ENCODE measurements around the gene C8B.

The C8B gene

DNA sequence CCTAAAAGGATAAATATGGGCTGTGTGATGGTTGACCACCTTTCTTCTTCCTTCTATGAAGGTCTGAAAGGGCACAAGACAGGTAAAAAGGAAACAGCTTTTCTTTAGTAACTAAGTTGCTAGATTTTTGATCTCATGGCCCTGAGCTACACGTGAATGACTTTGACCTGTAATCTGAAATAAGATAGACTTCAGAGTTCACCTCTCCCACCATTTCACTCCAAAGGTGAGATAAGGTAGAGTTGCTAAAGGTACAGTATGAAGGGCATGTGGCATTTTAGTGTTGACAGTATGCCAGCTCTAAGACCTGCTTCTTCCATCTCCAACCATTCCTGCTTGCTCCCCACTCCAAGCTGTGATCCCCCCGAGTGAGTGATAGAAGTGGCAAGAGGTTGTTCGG is 25.8 kb upstream of the C8B start:
- no peak overlapping the region for H3K9ac ChIP-seq (ENCODE audit: low read length)
- H3K36me3 ChIP-seq (ENCODE audit: control insufficient read depth, insufficient read depth, low read length) = no peaks in the 10 kb centered on the region
- no peaks in the 10 kb centered on the region for H3K9me3 ChIP-seq (ENCODE audit: control insufficient read depth, low read length)
- H3K27me3 ChIP-seq (ENCODE audit: control insufficient read depth, insufficient read depth, low read length) = peaks cover under 1% of the 10 kb centered on the region
- H3K4me3 ChIP-seq (ENCODE audit: low read length) = no peak overlapping the region
- H3K4me1 ChIP-seq (ENCODE audit: control insufficient read depth, insufficient read depth, low read length) = no peaks in the 10 kb centered on the region

DNA sequence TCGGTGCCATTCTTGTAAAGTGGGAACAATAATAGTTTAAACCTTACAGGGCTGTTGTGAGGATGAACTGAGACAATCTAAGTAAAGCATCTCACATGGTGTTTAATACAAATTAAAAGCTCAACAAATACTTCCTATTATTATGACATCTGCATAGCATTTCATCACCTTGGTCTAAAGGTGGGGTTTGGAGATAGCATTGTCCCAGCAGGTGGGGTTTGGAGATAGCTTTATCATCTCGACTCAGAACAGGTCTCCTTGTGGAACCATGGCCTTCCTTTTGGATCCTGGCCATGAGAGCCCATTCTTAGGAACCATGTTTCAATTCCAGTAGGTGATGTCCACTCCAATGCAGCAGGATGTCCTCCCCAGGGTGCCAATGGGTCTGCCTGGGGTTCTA is 20.6 kb upstream of the C8B start:
- no peak overlapping the region for H3K4me3 ChIP-seq (ENCODE audit: low read length)
- no peak overlapping the region for H3K9ac ChIP-seq (ENCODE audit: low read length)
- no peaks in the 10 kb centered on the region for H3K9me3 ChIP-seq (ENCODE audit: control insufficient read depth, low read length)
- peaks cover 26% of the 10 kb centered on the region for H3K27me3 ChIP-seq (ENCODE audit: control insufficient read depth, insufficient read depth, low read length)
- H3K4me1 ChIP-seq (ENCODE audit: control insufficient read depth, insufficient read depth, low read length) = no peaks in the 10 kb centered on the region
- H3K36me3 ChIP-seq (ENCODE audit: control insufficient read depth, insufficient read depth, low read length) = no peaks in the 10 kb centered on the region

DNA sequence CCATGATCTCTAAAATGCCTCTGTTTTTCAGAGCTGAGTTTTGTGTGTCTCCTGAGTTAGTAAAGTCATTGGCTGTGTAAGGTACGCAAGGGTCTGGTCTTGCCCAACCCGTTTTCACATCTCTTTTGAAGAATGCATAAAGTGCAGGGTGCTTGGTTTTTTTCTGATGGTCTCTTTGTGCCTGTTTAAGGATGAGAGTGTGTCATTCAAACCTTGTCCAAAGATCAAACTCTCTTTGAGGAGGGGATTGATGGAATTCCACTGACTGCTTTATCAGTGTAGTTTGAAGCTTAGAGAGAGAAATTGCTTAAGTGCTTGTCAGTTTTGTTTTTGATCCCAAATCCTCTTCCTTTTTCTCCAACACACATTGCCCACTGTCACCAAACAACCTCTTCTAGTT is 20.0 kb upstream of the C8B start:
- Histone ChIP-seq H3K27me3 (ENCODE audit: control insufficient read depth, insufficient read depth, low read length) (peaks cover 32% of the 10 kb centered on the region), H3K9me3 (ENCODE audit: control insufficient read depth, low read length) (no peaks in the 10 kb centered on the region), H3K4me1 (ENCODE audit: control insufficient read depth, insufficient read depth, low read length) (no peaks in the 10 kb centered on the region), H3K4me3 (ENCODE audit: low read length) (no peak overlapping the region), H3K36me3 (ENCODE audit: control insufficient read depth, insufficient read depth, low read length) (no peaks in the 10 kb centered on the region), H3K9ac (ENCODE audit: low read length) (no peak overlapping the region)

DNA sequence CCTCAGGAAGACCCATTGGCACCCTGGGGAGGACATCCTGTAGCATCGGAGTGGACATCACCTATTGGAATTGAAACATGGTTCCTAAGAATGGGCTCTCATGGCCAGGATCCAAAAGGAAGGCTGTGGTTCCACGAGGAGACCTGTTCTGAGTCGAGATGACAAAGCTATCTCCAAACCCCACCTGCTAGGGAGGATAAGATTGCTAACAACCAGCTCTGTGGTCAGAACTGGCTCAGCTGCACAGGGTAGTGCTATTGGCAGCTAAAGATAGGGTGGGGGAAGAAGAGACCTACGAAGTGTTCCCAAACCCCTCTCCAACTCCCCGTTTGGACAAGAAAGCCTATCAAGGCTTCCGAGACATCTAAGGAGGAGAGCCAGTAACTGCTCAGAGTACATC is 17.7 kb upstream of the C8B start:
- H3K27me3 ChIP-seq (ENCODE audit: control insufficient read depth, insufficient read depth, low read length) = peaks cover 44% of the 10 kb centered on the region
- H3K9me3 ChIP-seq (ENCODE audit: control insufficient read depth, low read length) = no peaks in the 10 kb centered on the region
- H3K4me3 ChIP-seq (ENCODE audit: low read length) = no peak overlapping the region
- H3K36me3 ChIP-seq (ENCODE audit: control insufficient read depth, insufficient read depth, low read length) = no peaks in the 10 kb centered on the region
- H3K4me1 ChIP-seq (ENCODE audit: control insufficient read depth, insufficient read depth, low read length) = no peaks in the 10 kb centered on the region
- H3K9ac ChIP-seq (ENCODE audit: low read length) = no peak overlapping the region

DNA sequence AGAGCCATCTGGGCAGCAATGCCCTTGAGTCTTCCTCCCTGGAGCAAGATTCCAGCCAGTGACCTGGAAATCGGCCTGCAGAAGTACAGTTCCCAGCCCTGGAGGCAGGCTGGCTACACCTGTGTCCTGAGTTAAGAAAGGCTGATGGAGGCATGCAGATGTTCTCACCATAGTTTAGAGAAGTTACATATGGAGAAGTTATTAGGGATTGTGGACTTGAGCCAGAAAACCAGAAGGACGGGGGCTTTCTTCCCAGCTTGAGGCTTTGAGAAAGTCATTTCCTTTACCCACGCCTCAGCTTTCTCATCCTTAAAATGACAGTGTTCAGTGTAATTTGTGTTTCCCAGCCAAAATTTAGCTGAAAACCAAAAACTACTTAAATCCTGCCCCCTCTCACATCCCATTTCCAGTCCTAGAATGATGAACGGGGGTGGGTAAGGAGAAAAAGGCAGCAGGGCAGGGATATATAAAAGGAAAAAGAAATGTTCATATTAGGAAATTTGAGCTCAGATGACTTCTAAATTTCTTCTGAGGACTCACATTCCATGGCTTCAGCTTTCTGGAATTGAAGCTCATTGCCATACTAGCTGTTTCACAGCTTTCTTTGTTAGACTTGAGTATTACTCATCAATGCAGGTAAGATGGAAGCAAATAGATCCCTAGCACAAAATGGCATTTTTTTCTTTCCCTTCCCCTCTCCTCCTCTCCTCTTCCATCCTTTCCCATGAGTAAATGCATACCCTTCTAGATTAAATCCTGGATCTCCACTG is 14.4 kb upstream of the C8B start:
- no peak overlapping the region for H3K4me3 ChIP-seq (ENCODE audit: low read length)
- H3K36me3 ChIP-seq (ENCODE audit: control insufficient read depth, insufficient read depth, low read length) = no peaks in the 10 kb centered on the region
- peaks cover 61% of the 10 kb centered on the region for H3K27me3 ChIP-seq (ENCODE audit: control insufficient read depth, insufficient read depth, low read length)
- no peaks in the 10 kb centered on the region for H3K4me1 ChIP-seq (ENCODE audit: control insufficient read depth, insufficient read depth, low read length)
- no peak overlapping the region for H3K9ac ChIP-seq (ENCODE audit: low read length)
- no peaks in the 10 kb centered on the region for H3K9me3 ChIP-seq (ENCODE audit: control insufficient read depth, low read length)

DNA sequence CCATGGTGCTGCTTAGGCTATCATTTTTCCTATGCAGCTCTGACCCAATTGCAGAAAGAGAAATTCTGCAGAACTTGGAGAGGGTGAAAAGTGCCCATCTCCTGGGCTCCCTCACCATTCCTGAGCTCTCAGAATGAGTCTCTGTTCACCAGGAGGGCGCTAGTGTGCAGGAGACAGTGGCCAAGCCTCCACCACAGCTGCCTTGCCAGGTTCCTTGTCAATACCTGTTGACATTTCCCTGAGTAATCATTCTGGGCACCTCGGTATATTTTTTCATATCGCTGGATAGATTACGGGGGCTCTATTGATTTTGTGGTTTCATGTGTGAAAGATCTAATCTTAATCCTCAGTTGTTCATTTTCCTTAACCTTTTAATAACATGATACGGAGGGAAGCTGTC is 13.0 kb upstream of the C8B start:
- no peaks in the 10 kb centered on the region for H3K36me3 ChIP-seq (ENCODE audit: control insufficient read depth, insufficient read depth, low read length)
- H3K4me1 ChIP-seq (ENCODE audit: control insufficient read depth, insufficient read depth, low read length) = no peaks in the 10 kb centered on the region

DNA sequence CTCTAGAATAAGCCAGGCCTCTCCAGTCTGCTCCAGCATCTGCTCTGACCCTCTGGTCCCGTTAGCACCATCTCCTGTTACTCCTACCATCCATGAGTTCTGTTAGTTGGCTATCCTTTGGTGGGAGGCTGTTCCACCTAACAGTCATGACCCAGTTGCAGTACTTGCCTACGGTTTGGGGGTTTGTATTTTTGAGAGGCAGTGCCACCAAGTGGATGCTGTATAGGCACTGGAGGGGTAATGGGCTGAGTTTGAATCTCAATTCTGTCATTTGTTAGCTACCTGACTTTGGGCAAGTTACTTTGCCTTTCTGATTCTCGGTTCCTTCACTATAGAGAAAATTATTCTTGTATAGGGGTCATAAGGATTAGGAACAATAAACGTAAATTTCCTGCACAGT is 12.1 kb upstream of the C8B start:
- no peaks in the 10 kb centered on the region for H3K36me3 ChIP-seq (ENCODE audit: control insufficient read depth, insufficient read depth, low read length)
- H3K9me3 ChIP-seq (ENCODE audit: control insufficient read depth, low read length) = no peaks in the 10 kb centered on the region
- H3K4me3 ChIP-seq (ENCODE audit: low read length) = no peak overlapping the region
- H3K9ac ChIP-seq (ENCODE audit: low read length) = no peak overlapping the region
- H3K4me1 ChIP-seq (ENCODE audit: control insufficient read depth, insufficient read depth, low read length) = no peaks in the 10 kb centered on the region
- peaks cover 63% of the 10 kb centered on the region for H3K27me3 ChIP-seq (ENCODE audit: control insufficient read depth, insufficient read depth, low read length)

More for the DNA sequence above, 13.0 kb upstream of the C8B start:
- no peak overlapping the region for H3K9ac ChIP-seq (ENCODE audit: low read length)
- H3K4me3 ChIP-seq (ENCODE audit: low read length) = no peak overlapping the region
- H3K9me3 ChIP-seq (ENCODE audit: control insufficient read depth, low read length) = no peaks in the 10 kb centered on the region
- peaks cover 69% of the 10 kb centered on the region for H3K27me3 ChIP-seq (ENCODE audit: control insufficient read depth, insufficient read depth, low read length)

DNA sequence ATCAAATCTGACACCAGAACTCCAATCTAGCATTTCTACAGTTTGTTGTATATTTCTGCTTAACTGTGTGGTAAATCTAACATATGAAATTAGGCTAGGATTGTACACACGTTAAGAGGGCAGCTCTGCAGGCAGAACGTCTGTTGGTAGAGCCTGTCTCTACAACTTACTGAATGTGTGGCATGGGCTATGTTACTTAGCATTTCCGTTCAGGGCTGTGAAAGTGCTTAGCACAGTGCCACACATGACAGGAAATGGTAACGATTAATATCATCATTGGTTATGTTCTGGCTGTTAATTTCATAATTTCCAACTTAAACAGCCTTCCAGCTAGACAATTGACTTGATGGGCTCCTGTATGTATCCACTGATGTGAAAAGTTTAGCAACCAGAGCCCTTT is 9.6 kb upstream of the C8B start:
- peaks cover 41% of the 10 kb centered on the region for H3K27me3 ChIP-seq (ENCODE audit: control insufficient read depth, insufficient read depth, low read length)
- H3K9me3 ChIP-seq (ENCODE audit: control insufficient read depth, low read length) = no peaks in the 10 kb centered on the region
- H3K36me3 ChIP-seq (ENCODE audit: control insufficient read depth, insufficient read depth, low read length) = no peaks in the 10 kb centered on the region
- no peak overlapping the region for H3K4me3 ChIP-seq (ENCODE audit: low read length)
- no peaks in the 10 kb centered on the region for H3K4me1 ChIP-seq (ENCODE audit: control insufficient read depth, insufficient read depth, low read length)
- H3K9ac ChIP-seq (ENCODE audit: low read length) = no peak overlapping the region

DNA sequence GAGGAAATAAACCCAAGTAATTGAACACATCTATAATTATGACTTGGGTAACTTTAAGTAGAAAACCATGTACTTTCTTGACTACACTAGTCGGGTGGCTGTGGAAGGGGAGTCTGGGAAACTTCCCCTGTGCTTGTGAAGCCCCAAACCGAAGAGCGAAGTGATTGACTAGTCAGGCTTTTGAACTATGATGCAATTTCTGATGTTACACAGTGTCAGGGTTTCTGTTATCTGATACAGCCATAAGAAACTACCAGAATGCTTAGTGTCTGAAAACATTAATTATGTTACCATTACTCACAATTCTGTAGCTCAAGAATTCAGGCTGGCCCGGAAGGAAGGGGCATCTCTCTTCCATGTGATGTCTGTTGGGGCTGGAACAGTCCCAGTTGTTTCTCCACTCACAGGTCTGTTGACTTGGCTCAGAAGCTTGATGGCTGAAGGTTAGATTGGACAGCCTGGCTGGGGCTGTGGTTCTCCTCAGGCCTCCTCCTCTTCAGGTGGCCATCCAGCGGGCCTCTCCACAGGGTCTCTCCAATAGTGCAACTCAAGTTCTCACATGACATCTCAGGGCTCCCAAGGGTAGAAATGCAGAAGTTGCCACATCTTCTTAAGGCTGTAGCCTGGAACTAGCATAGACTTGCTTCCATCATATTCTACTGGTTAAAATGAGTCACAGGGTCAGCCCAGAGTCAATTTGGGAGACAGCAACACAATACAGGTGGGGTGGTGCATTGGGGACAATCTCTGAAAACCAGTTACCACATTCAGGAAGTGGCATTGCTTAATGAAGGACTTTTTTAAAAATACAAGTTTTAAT is 8.3 kb upstream of the C8B start:
- H3K4me1 ChIP-seq (ENCODE audit: control insufficient read depth, insufficient read depth, low read length) = no peaks in the 10 kb centered on the region
- H3K9me3 ChIP-seq (ENCODE audit: control insufficient read depth, low read length) = no peaks in the 10 kb centered on the region
- no peak overlapping the region for H3K9ac ChIP-seq (ENCODE audit: low read length)
- peaks cover 33% of the 10 kb centered on the region for H3K27me3 ChIP-seq (ENCODE audit: control insufficient read depth, insufficient read depth, low read length)
- H3K4me3 ChIP-seq (ENCODE audit: low read length) = no peak overlapping the region
- no peaks in the 10 kb centered on the region for H3K36me3 ChIP-seq (ENCODE audit: control insufficient read depth, insufficient read depth, low read length)

DNA sequence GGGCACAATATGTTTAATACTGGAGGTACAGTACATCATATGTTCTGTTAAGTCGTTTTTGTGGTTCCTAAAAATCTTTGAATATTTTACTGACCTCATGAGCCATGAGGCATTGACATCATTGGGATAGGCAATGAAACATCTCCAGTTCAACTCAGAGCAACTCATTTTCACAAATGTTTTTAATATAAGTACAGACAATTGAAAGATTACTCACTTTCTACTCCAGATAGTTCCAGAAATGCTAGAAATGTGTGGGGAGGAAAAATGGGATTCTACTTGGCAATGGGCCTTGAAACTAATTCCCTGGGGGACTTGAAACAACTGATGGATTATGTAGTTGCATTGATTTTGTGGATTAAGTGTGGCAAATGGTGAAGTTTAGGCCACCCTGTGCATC is 7.2 kb upstream of the C8B start:
- Histone ChIP-seq H3K4me3 (ENCODE audit: low read length) (no peak overlapping the region), H3K27me3 (ENCODE audit: control insufficient read depth, insufficient read depth, low read length) (peaks cover 27% of the 10 kb centered on the region), H3K4me1 (ENCODE audit: control insufficient read depth, insufficient read depth, low read length) (no peaks in the 10 kb centered on the region), H3K36me3 (ENCODE audit: control insufficient read depth, insufficient read depth, low read length) (no peaks in the 10 kb centered on the region), H3K9ac (ENCODE audit: low read length) (no peak overlapping the region), H3K9me3 (ENCODE audit: control insufficient read depth, low read length) (no peaks in the 10 kb centered on the region)

DNA sequence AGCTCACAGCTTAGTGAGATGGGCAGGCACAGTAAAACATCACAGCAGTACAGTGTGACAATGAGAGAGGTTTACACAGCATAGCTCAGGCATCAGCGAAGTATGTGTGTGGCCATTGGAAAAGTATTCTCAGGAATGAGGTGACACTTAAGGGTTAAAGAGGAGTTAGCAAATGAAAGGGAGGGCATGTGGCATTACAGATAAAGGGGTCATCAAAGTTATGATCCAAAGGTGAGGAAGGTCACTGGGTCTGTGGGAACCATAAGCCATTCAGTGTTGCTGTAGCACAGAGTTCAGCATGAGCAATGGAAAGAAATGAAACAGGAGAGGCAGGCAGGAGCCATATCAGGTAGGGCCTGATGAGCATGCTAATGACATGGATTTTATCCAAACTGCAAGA is 4.5 kb upstream of the C8B start:
- no peaks in the 10 kb centered on the region for H3K4me1 ChIP-seq (ENCODE audit: control insufficient read depth, insufficient read depth, low read length)
- H3K4me3 ChIP-seq (ENCODE audit: low read length) = no peak overlapping the region
- no peak overlapping the region for H3K9ac ChIP-seq (ENCODE audit: low read length)
- peaks cover 11% of the 10 kb centered on the region for H3K27me3 ChIP-seq (ENCODE audit: control insufficient read depth, insufficient read depth, low read length)
- no peaks in the 10 kb centered on the region for H3K9me3 ChIP-seq (ENCODE audit: control insufficient read depth, low read length)
- H3K36me3 ChIP-seq (ENCODE audit: control insufficient read depth, insufficient read depth, low read length) = no peaks in the 10 kb centered on the region

DNA sequence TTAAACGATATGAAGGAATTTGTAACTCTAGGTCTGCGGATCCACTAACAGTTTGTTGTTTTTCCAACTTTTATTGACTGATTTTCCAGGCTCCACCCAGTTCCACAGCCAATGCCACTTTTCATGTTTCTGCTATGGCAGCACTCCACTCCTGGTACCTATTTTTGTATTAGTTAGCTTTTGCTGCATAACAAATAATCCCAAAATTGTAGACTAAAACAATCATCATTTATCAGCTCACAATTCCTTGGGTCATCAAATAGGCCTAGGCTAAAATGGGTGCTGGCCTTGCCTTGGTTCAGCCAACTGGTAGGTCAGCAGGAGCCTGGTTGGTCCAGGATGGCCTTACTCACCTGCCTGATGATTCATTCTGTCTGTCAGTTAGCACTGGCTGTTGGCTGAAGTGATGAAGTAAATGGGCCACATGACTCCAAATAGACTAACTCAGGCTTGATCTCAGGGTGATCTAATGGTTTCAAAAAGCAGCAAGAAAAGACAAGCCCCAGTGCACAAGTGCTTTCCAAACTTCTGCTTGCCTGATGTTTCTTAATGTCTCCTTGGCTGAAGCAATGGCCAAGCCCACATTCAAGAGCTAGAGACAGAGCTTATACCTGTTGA is 3.2 kb upstream of the C8B start:
- no peaks in the 10 kb centered on the region for H3K9me3 ChIP-seq (ENCODE audit: control insufficient read depth, low read length)
- H3K27me3 ChIP-seq (ENCODE audit: control insufficient read depth, insufficient read depth, low read length) = peaks cover 3% of the 10 kb centered on the region
- no peaks in the 10 kb centered on the region for H3K4me1 ChIP-seq (ENCODE audit: control insufficient read depth, insufficient read depth, low read length)
- H3K36me3 ChIP-seq (ENCODE audit: control insufficient read depth, insufficient read depth, low read length) = no peaks in the 10 kb centered on the region
- H3K4me3 ChIP-seq (ENCODE audit: low read length) = no peak overlapping the region
- no peak overlapping the region for H3K9ac ChIP-seq (ENCODE audit: low read length)

All from mucosa of stomach (tissue), 1 donor.